ENCODE results near the gene SLC40A1.

DNA sequence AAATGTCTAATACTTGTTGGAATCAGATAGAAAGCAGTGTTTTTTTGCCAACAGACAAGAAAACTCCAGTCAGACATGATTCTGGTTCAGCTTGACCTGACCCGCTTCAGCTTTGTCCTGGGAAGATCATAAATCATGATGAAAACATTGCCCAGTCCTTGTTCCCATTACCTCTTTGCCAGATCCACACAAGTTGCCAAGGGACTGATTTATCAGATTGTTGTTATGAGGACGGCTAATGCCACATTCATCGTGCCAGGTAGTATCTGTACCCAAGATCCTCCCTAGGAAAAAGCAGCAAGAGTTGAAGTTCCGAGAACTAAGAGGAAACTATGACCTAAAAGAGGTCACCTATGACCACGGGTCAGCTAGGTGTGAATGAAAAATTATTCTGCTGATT, 39.0 kb downstream of the SLC40A1 start:
- TF ChIP-seq, protein P1, sequence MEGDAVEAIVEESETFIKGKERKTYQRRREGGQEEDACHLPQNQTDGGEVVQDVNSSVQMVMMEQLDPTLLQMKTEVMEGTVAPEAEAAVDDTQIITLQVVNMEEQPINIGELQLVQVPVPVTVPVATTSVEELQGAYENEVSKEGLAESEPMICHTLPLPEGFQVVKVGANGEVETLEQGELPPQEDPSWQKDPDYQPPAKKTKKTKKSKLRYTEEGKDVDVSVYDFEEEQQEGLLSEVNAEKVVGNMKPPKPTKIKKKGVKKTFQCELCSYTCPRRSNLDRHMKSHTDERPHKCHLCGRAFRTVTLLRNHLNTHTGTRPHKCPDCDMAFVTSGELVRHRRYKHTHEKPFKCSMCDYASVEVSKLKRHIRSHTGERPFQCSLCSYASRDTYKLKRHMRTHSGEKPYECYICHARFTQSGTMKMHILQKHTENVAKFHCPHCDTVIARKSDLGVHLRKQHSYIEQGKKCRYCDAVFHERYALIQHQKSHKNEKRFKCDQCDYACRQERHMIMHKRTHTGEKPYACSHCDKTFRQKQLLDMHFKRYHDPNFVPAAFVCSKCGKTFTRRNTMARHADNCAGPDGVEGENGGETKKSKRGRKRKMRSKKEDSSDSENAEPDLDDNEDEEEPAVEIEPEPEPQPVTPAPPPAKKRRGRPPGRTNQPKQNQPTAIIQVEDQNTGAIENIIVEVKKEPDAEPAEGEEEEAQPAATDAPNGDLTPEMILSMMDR (IDR thresholded peaks at IDR 0.05) = no peak
- no peak for TF ChIP-seq POLR2A (IDR thresholded peaks at IDR 0.05)
